GM12878 (cell line): ENCODE measurements around the gene NPLOC4. TPM values are rescaled to one million over a fixed set of nuclear protein-coding genes. Genes with fewer than 3 reads are reported as not detected.

Experiments
- ATAC-seq: fragments of 200-7000 bp; cut with Tn5 transposase; 3 replicates; pipeline ENCODE4 v1.9.1; 2020; ENCODE audit warnings: mild to moderate bottlenecking, moderate library complexity
- BruUV-seq: library from RNA; stranded (reverse); fragments of 400-500 nt; replicated peaks from 2 replicates; lab custom pipeline; 2021; lab: Mats Ljungman, UMichigan
- CTCF ChIA-PET: fragments of 300-600 bp; sonication (Branson Sonifier 250); formaldehyde crosslinking; extraction: SDS; loops from one replicate; lab custom pipeline; 2021; ENCODE audit warnings: inconsistent platforms; lab: Yijun Ruan, JAX
- POLR2A ChIA-PET: fragments of 350-600 bp; formaldehyde crosslinking; extraction: SDS; loops from one replicate; lab custom pipeline; 2021; ENCODE audit warnings: inconsistent platforms; lab: Charles Lee
- RAD21 ChIA-PET: fragments of 300-600 bp; sonication (Branson Sonifier 250); formaldehyde crosslinking; loops from one replicate; lab custom pipeline; 2023; ENCODE audit warnings: antibody characterized with exemption; ENCODE audit not compliant: unreplicated experiment; lab: Charles Lee
- SMC1A ChIA-PET: fragments of 300-600 bp; sonication (Branson Sonifier 250); formaldehyde crosslinking; loops from one replicate; lab custom pipeline; 2023; ENCODE audit not compliant: unreplicated experiment, uncharacterized antibody; lab: Charles Lee
- DNase-seq: peaks from one replicate; pipeline ENCODE4 v3.0.0-alpha.2; 2011; ENCODE audit warnings: low read depth, low spot score
- FAIRE-seq: peaks from 3 replicates; lab custom pipeline; 2011; peaks lifted over from hg19 to GRCh38; lab: Jason Lieb, UNC
- H2AFZ ChIP-seq: 2 replicates; pipeline ENCODE4 v1.6.0; 2011; ENCODE audit warnings: low read depth, low read length, control low read depth; ENCODE audit not compliant: control insufficient read depth
- H3K27ac ChIP-seq: 2 replicates; pipeline ENCODE4 v1.5.1; 2011; ENCODE audit warnings: control low read depth; ENCODE audit not compliant: control insufficient read depth, insufficient read depth
- H3K27me3 ChIP-seq, 2 experiments: replicated peaks in 1 of 2; 2 replicates each; pipeline versions ENCODE4 v1.6.0 to v1.6.1; 2011; ENCODE audit warnings: low read length in 1 of 2; ENCODE audit not compliant: control insufficient read depth in 2 of 2, insufficient read depth in 2 of 2
- H3K36me3 ChIP-seq, 2 experiments: 2 replicates each; pipeline ENCODE4 v1.5.1; 2011; ENCODE audit warnings: low read length in 1 of 2; ENCODE audit not compliant: control insufficient read depth in 2 of 2, insufficient read depth in 2 of 2
- H3K4me1 ChIP-seq: 2 replicates; pipeline ENCODE4 v1.6.1; 2011; ENCODE audit warnings: mild to moderate bottlenecking, low read length, moderate library complexity, mixed read lengths; ENCODE audit not compliant: control insufficient read depth, insufficient read depth
- H3K4me2 ChIP-seq: 2 replicates; pipeline ENCODE4 v1.6.0; 2011; ENCODE audit warnings: control low read depth; ENCODE audit not compliant: control insufficient read depth, insufficient read depth
- H3K4me3 ChIP-seq: fragments of 200-600 bp; sonication (generic); 2 replicates; pipeline ENCODE4 v1.5.1; 2016
- H3K79me2 ChIP-seq: 2 replicates; pipeline ENCODE4 v1.6.0; 2011; ENCODE audit warnings: low read length; ENCODE audit not compliant: control insufficient read depth, insufficient read depth
- H3K9ac ChIP-seq: 2 replicates; pipeline ENCODE4 v1.8.0; 2011; ENCODE audit warnings: low read length, control low read depth, mixed read lengths; ENCODE audit not compliant: control insufficient read depth, insufficient read depth
- H3K9me3 ChIP-seq: replicated peaks from 3 replicates; pipeline ENCODE4 v1.5.1; 2011; ENCODE audit warnings: mild to moderate bottlenecking, low read length; ENCODE audit not compliant: control insufficient read depth, insufficient read depth
- H4K20me1 ChIP-seq: 2 replicates; pipeline ENCODE4 v1.6.0; 2011; ENCODE audit not compliant: control insufficient read depth, insufficient read depth
- FOS ChIP-seq: IDR thresholded peaks from 3 replicates; pipeline ENCODE4 v1.6.1; 2011; ENCODE audit warnings: borderline replicate concordance; ENCODE audit not compliant: insufficient read length; ENCODE audit errors: extremely low read depth
- HCFC1 ChIP-seq: fragments of 150-350 bp; IDR thresholded peaks from 2 replicates; pipeline ENCODE4 v1.6.1; 2014; ENCODE audit warnings: low read length
- HDAC2 ChIP-seq: fragments of 200-600 bp; sonication (generic); IDR thresholded peaks from 2 replicates; pipeline ENCODE4 v1.6.1; 2017
- KDM1A ChIP-seq: fragments of 200-600 bp; sonication (generic); IDR thresholded peaks from 2 replicates; pipeline ENCODE4 v1.6.1; 2016; ENCODE audit warnings: borderline replicate concordance
- NFYA ChIP-seq: IDR thresholded peaks from 2 replicates; pipeline ENCODE4 v1.6.1; 2011; ENCODE audit warnings: low read depth, mild to moderate bottlenecking, low read length, improper control_type of control experiment, borderline replicate concordance
- PAX8 ChIP-seq: fragments of 450-650 bp; IDR thresholded peaks from 2 replicates; pipeline ENCODE4 v1.6.1; 2017; ENCODE audit warnings: mild to moderate bottlenecking, moderate library complexity
- ZSCAN29 ChIP-seq: fragments of 450-650 bp; IDR thresholded peaks from 2 replicates; pipeline ENCODE4 v1.6.1; 2017; ENCODE audit warnings: mild to moderate bottlenecking, moderate library complexity
- WGBS: methylation state at CpG from one replicate; pipeline ENCODE4 v1.1.6; 2016; ENCODE audit warnings: low lambda C conversion rate; ENCODE audit not compliant: insufficient replicate concordance, insufficient coverage; ENCODE audit errors: missing lambda C conversion rate; 5-methylcytosine and 5-hydroxymethylcytosine counted together
- in situ Hi-C: fragments of 300-500 bp; cut with MboI; formaldehyde crosslinking; loops from 9 replicates; pipeline ENCODE4 v1.14.3; 2018; ENCODE audit warnings: mixed read lengths
- intact Hi-C: fragments of 100-400 bp; cut with micrococcal nuclease; formaldehyde crosslinking; loops from one replicate; pipeline ENCODE4 v1.14.2; 2022; ENCODE audit not compliant: unreplicated experiment
- polyA plus RNA-seq, 11 experiments: library from polyadenylated mRNA; depleted of rRNA in 4 of 11; unstranded in 6 of 11; stranded (reverse) in 5 of 11; fragments of >200 nt; fragmentation: Nextera tagmentation in 4 of 11; fragmentation: Illumina TruSeq in 1 of 11; extraction: Ambion mirVana in 4 of 11; extraction: Trizol in 1 of 11; gene quantifications; 1 replicate in 1 of 11; 2 replicates in 10 of 11; pipeline versions ENCODE4 v1.2.1 to v1.2.3, GENCODE V29; 2011 to 2016; ENCODE audit warnings: inconsistent platforms in 2 of 11, missing spikeins in 2 of 11, low read depth in 1 of 11
- total RNA-seq, 4 experiments: library from RNA; depleted of rRNA in 3 of 4; stranded (reverse); fragments of >200 nt in 3 of 4; fragmentation: Illumina TruSeq in 1 of 4; extraction: Trizol in 1 of 4; gene quantifications; 2 replicates each; pipeline versions ENCODE4 v1.2.1 to v1.2.3, GENCODE V29; 2013 to 2021

Gene NPLOC4
- total and polyA plus RNA-seq, 10 of the 15 experiments (the other 5 are each of a cell fraction or from before 2014, with no cell fraction given) = 1.5 to 83.7 (median 45.8) TPM

DNA sequence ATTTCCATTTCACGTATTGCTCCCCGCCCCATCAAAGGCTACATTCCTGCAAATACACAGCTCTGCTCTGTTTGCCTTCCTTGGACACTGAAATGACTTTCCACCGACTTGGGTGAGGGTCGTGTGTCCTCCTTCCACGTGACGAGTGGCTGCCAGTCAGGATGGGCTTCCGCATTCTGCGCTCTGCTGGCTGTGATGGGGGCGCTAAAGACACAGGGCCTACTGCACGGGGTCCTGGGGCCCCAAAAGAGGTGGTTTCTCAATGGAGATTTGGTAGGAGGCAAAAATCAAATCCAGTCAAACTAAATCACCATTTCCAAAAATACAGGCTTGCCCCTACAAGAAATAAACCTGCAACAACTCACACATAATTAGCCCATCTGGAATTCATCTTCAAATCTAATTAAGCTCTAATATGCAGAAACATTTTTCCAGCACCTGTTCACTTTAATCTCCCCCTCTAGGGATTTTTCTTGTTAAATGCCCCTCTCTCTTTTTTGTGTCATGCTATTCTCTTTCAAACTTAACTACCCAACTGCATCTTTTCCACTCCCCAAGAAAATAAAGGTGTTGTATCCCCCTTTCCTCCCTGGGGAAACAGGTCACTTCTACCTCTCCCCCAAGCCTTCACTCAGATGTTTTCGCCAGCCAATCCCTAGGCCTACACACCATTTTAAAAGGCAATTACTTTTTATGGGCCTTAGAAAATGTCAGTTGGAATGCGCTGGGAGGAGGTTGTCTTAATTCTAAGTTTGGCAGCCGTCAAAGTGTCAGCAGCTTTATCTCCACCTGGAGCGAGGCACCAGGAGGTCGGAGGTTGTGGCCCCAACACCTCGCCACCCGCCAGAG is 62.9 kb downstream of the NPLOC4 start:
- intact Hi-C loops (no loop called here), in situ Hi-C loops (no loop called here)
- FAIRE-seq = no peak
- TSS peak; percentile 20 for BruUV-seq
- H3K27me3 ChIP-seq = no peaks in the 10 kb centered on the region
- no peak overlapping the region for H3K4me2 ChIP-seq
- H3K9me3 ChIP-seq = no peaks in the 10 kb centered on the region
- ChIA-PET SMC1A (no interaction called here), CTCF (no interaction called here)
- H4K20me1 ChIP-seq = no peaks in the 10 kb centered on the region
- no peaks in the 10 kb centered on the region for H3K79me2 ChIP-seq
- WGBS = 93% methylated on average over 17 of the region's 17 CpGs
- peaks cover 26 to 31% of the 10 kb centered on the region in 2 experiments; a peak in 3 of 4 replicates for H3K36me3 ChIP-seq
- no peak overlapping the region for H3K27ac ChIP-seq
- no peak for TF ChIP-seq HCFC1
- no peak for TF ChIP-seq FOS
- TF ChIP-seq ZSCAN29 = no peak
- no peak for TF ChIP-seq KDM1A
- no peak for TF ChIP-seq PAX8
- no peak for TF ChIP-seq NFYA
- TF ChIP-seq HDAC2 = no peak
- TF ChIP-seq, all 136 proteins: peak for 0
- H3K4me1 ChIP-seq = no peaks in the 10 kb centered on the region
- RAD21 ChIA-PET = no interaction called here
- DNase-seq (no peak), ATAC-seq (no peak)
- H3K4me3 ChIP-seq = no peak overlapping the region
- POLR2A ChIA-PET = no interaction called here
- no peak overlapping the region for H3K9ac ChIP-seq
- H2AFZ ChIP-seq = no peak overlapping the region
